K562 (cell line): ENCODE results near the gene UROS. TPM values are rescaled to one million over a fixed set of nuclear protein-coding genes. Genes with fewer than 3 reads are reported as not detected.
A peak's percentile ranks its signal among the peaks of the same experiment; 100 is the strongest.

Source experiments
- ATAC-seq: fragments of 200-7000 bp; cut with Tn5 transposase; 3 replicates; pipeline ENCODE4 v1.9.1; 2020; ENCODE audit warnings: moderate library complexity
- Bru-seq: library from RNA; stranded (reverse); fragments of 400-500 nt; gene quantifications from one replicate; lab custom pipeline; 2021; lab: Mats Ljungman, UMichigan
- BruChase-seq, 2 experiments: library from RNA; stranded (reverse); fragments of 400-500 nt; gene quantifications; one replicate each; lab custom pipeline; 2021; lab: Mats Ljungman, UMichigan
- BruUV-seq: library from RNA; stranded (reverse); fragments of 400-500 nt; replicated peaks from 2 replicates; lab custom pipeline; 2021; lab: Mats Ljungman, UMichigan
- CTCF ChIA-PET: fragments of 300-600 bp; formaldehyde crosslinking; extraction: SDS; loops from one replicate; lab custom pipeline; 2021; ENCODE audit warnings: low intra/inter-chr PET ratio; lab: Yijun Ruan, JAX
- POLR2A ChIA-PET: fragments of 300-600, 350-650 bp; sonication (Branson Sonifier 250); formaldehyde crosslinking; extraction: SDS; loops from one replicate; lab custom pipeline; 2021; ENCODE audit warnings: antibody characterized with exemption, inconsistent platforms; lab: Yijun Ruan, JAX
- DNase-seq, 4 experiments: peaks; one replicate each; pipeline versions ENCODE4 v3.0.0 to v3.0.0-alpha.2; 2011 to 2018; ENCODE audit warnings: low spot score in 3 of 4, mixed read lengths in 3 of 4; ENCODE audit errors: extremely low read depth in 1 of 4
- FAIRE-seq: peaks from 2 replicates; lab custom pipeline; 2011; peaks lifted over from hg19 to GRCh38; lab: Jason Lieb, UNC
- H2AFZ ChIP-seq: 2 replicates; pipeline ENCODE4 v1.6.0; 2011; ENCODE audit warnings: low read depth, low read length, control low read depth, inconsistent platforms
- H3K27ac ChIP-seq: fragments of 200-600 bp; 3 replicates; pipeline ENCODE4 v1.8.0; 2011; ENCODE audit warnings: low read depth, mild to moderate bottlenecking, control low read depth, inconsistent platforms, low read length, moderate library complexity, mixed read lengths; ENCODE audit errors: extremely low read depth
- H3K27me3 ChIP-seq, 2 experiments: fragments of 300-600 bp in 1 of 2; 2 replicates in 1 of 2; 3 replicates in 1 of 2; pipeline versions ENCODE4 v1.6.0 to v1.8.0; 2011; ENCODE audit warnings: inconsistent platforms in 2 of 2, low read length in 2 of 2, mild to moderate bottlenecking in 1 of 2, mixed read lengths in 1 of 2, moderate library complexity in 1 of 2; ENCODE audit not compliant: control insufficient read depth in 2 of 2, insufficient read depth in 2 of 2
- H3K36me3 ChIP-seq: fragments of 300-600 bp; 3 replicates; pipeline ENCODE4 v1.8.0; 2011; ENCODE audit warnings: mild to moderate bottlenecking, low read length, inconsistent platforms; ENCODE audit not compliant: control insufficient read depth, insufficient read depth
- H3K4me1 ChIP-seq, 2 experiments: fragments of 200-600 bp in 1 of 2; replicated peaks in 1 of 2; 2 replicates in 1 of 2; 3 replicates in 1 of 2; pipeline versions ENCODE4 v1.5.1 to v1.8.0; 2011; ENCODE audit warnings: inconsistent platforms in 2 of 2, low read length in 2 of 2, mild to moderate bottlenecking in 1 of 2, mixed read lengths in 1 of 2, moderate library complexity in 1 of 2; ENCODE audit not compliant: control insufficient read depth in 2 of 2, insufficient read depth in 2 of 2
- H3K4me2 ChIP-seq: 2 replicates; pipeline ENCODE4 v1.6.1; 2011; ENCODE audit warnings: low read length, control low read depth, inconsistent platforms, mixed read lengths; ENCODE audit not compliant: insufficient read depth
- H3K4me3 ChIP-seq: fragments of 200-600 bp; sonication (generic), shearing (Covaris generic); 2 replicates; pipeline ENCODE4 v1.5.1; 2016; ENCODE audit warnings: control low read depth, inconsistent platforms
- H3K79me2 ChIP-seq: fragments of 200-600 bp; 3 replicates; pipeline ENCODE4 v1.8.0; 2011; ENCODE audit warnings: low read length, inconsistent platforms; ENCODE audit not compliant: control insufficient read depth, insufficient read depth
- H3K9ac ChIP-seq, 2 experiments: 2 replicates each; pipeline versions ENCODE4 v1.6.0 to v1.6.1; 2011; ENCODE audit warnings: low read depth in 2 of 2, low read length in 2 of 2, control low read depth in 1 of 2, inconsistent platforms in 1 of 2, mild to moderate bottlenecking in 1 of 2, mixed read lengths in 1 of 2; ENCODE audit not compliant: insufficient read depth in 1 of 2
- H3K9me1 ChIP-seq: one replicate; pipeline ENCODE4 v1.6.0; 2011; ENCODE audit warnings: inconsistent platforms, mild to moderate bottlenecking, low read length, moderate library complexity; ENCODE audit not compliant: control insufficient read depth, insufficient read depth
- H3K9me3 ChIP-seq: replicated peaks from 2 replicates; pipeline ENCODE4 v1.5.1; 2011; ENCODE audit warnings: low read depth, low read length, inconsistent platforms; ENCODE audit not compliant: control insufficient read depth, insufficient read depth
- H4K20me1 ChIP-seq: replicated peaks from 2 replicates; pipeline ENCODE4 v1.6.1; 2011; ENCODE audit warnings: low read length, inconsistent platforms, mixed read lengths; ENCODE audit not compliant: control insufficient read depth, insufficient read depth
- ARID1B ChIP-seq: fragments of 450-650 bp; IDR thresholded peaks from 2 replicates; pipeline ENCODE4 v1.6.1; 2016; ENCODE audit warnings: antibody characterized with exemption, mild to moderate bottlenecking, inconsistent platforms
- ATF7 ChIP-seq: fragments of 450-650 bp; IDR thresholded peaks from 2 replicates; pipeline ENCODE4 v1.7.1; 2014; ENCODE audit warnings: mild to moderate bottlenecking, moderate library complexity
- BRCA1 ChIP-seq, 2 experiments: fragments of 450-650 bp in 1 of 2; sonication (generic) in 1 of 2; formaldehyde crosslinking in 1 of 2; IDR thresholded peaks; 2 replicates each; pipeline versions ENCODE4 v1.5.0 to v1.6.1; 2017 to 2020; ENCODE audit warnings: mild to moderate bottlenecking in 1 of 2, missing genetic modification reagents in 1 of 2
- CBFA2T3 ChIP-seq: fragments of 450-650 bp; IDR thresholded peaks from 2 replicates; pipeline ENCODE4 v1.6.1; 2017
- CSDE1 ChIP-seq, 2 experiments: fragments of 450-650 bp; IDR thresholded peaks; 2 replicates each; pipeline ENCODE4 v1.6.1; 2016; ENCODE audit warnings: mild to moderate bottlenecking in 1 of 2
- CTBP1 ChIP-seq: fragments of 450-650 bp; IDR thresholded peaks from 2 replicates; pipeline ENCODE4 v1.6.1; 2016; ENCODE audit warnings: borderline replicate concordance
- DIDO1 ChIP-seq: fragments of 450-650 bp; IDR thresholded peaks from 2 replicates; pipeline ENCODE4 v1.6.1; 2016; ENCODE audit warnings: low read depth, missing biosample characterization, missing genetic modification characterization
- PHB2 ChIP-seq: fragments of 450-650 bp; IDR thresholded peaks from 2 replicates; pipeline ENCODE4 v1.6.1; 2017; ENCODE audit warnings: low read depth
- PHF8 ChIP-seq: fragments of 200-600 bp; sonication (generic); IDR thresholded peaks from 2 replicates; pipeline ENCODE4 v1.6.1; 2012; ENCODE audit warnings: mixed run types, mild to moderate bottlenecking, inconsistent platforms, low read length, moderate library complexity, borderline replicate concordance
- SIRT6 ChIP-seq: IDR thresholded peaks from one replicate; pipeline ENCODE4 v1.6.1; 2012; ENCODE audit warnings: low read depth, mild to moderate bottlenecking, control low read depth, inconsistent platforms, low read length, moderate library complexity
- SMARCC2 ChIP-seq: fragments of 450-650 bp; IDR thresholded peaks from 2 replicates; pipeline ENCODE4 v1.6.1; 2017; ENCODE audit warnings: antibody characterized with exemption, moderate library complexity, mild to moderate bottlenecking, low read depth
- TOE1 ChIP-seq, 2 experiments: fragments of 450-650 bp in 1 of 2; sonication (generic) in 1 of 2; formaldehyde crosslinking in 1 of 2; IDR thresholded peaks; 2 replicates each; pipeline versions ENCODE4 v1.7.1 to v1.8.0; 2016 to 2022; ENCODE audit warnings: borderline replicate concordance in 2 of 2, mild to moderate bottlenecking in 2 of 2, antibody characterized with exemption in 1 of 2, inconsistent platforms in 1 of 2, low read depth in 1 of 2, missing genetic modification reagents in 1 of 2, moderate library complexity in 1 of 2
- ZFX ChIP-seq: sonication (generic); formaldehyde crosslinking; IDR thresholded peaks from 2 replicates; pipeline ENCODE4 v1.8.0; 2022; ENCODE audit warnings: mild to moderate bottlenecking, missing genetic modification reagents, moderate library complexity
- ZNF184 ChIP-seq: sonication (generic); formaldehyde crosslinking; IDR thresholded peaks from 2 replicates; pipeline ENCODE4 v1.5.0; 2020; ENCODE audit warnings: missing genetic modification reagents
- WGBS: fragments of 100-300 bp; shearing (Covaris generic); methylation state at CpG from one replicate; pipeline ENCODE4 v1.1.6; 2016; ENCODE audit warnings: low coverage, mixed read lengths; ENCODE audit not compliant: insufficient coverage; ENCODE audit errors: missing lambda C conversion rate; 5-methylcytosine and 5-hydroxymethylcytosine counted together
- in situ Hi-C: fragments of 300-500 bp; cut with MboI; formaldehyde crosslinking; loops from 4 replicates; pipeline ENCODE4 v1.15.0; 2018; ENCODE audit warnings: inconsistent platforms, mixed read lengths
- intact Hi-C: fragments of 100-400 bp; cut with micrococcal nuclease; formaldehyde crosslinking; loops from 2 replicates; pipeline ENCODE4 v1.14.2; 2022
- long read RNA-seq, 3 experiments: library from polyadenylated mRNA in 2 of 3; library from RNA in 1 of 3; unstranded in 2 of 3; stranded (forward) in 1 of 3; transcript quantifications; one replicate each; pipeline ENCODE4 v2.0.0, GENCODE V29; 2019 to 2022
- polyA minus RNA-seq, 3 experiments: library from RNA; depleted of rRNA, polyadenylated mRNA; stranded (reverse); fragments of >200 nt; gene quantifications; 2 replicates each; pipeline ENCODE4 v1.2.3, GENCODE V29; 2011
- polyA plus RNA-seq, 8 experiments: library from polyadenylated mRNA; depleted of rRNA in 4 of 8; stranded (reverse) in 5 of 8; unstranded in 3 of 8; fragments of >200 nt; fragmentation: Nextera tagmentation in 2 of 8; fragmentation: Illumina TruSeq in 1 of 8; extraction: Ambion mirVana in 2 of 8; extraction: Trizol in 1 of 8; gene quantifications; 2 replicates each; pipeline versions ENCODE4 v1.2.1 to v1.2.3, GENCODE V29; 2011 to 2014; ENCODE audit warnings: inconsistent platforms in 1 of 8, missing spikeins in 1 of 8
- total RNA-seq, 7 experiments: library from RNA; depleted of rRNA in 6 of 7; stranded (reverse); fragments of >200 nt in 6 of 7; fragmentation: Illumina TruSeq in 2 of 7; extraction: Trizol in 2 of 7; gene quantifications; 2 replicates each; pipeline versions ENCODE4 v1.2.1 to v1.2.3, GENCODE V29; 2011 to 2021; ENCODE audit warnings: low replicate concordance in 1 of 7
- TF ChIP-seq, protein P1 (sequence below): fragments of 450-650 bp; formaldehyde crosslinking; IDR thresholded peaks from 2 replicates; pipeline ENCODE4 v1.4.0; 2020; ENCODE audit warnings: mild to moderate bottlenecking, moderate library complexity

UROS gene
- 96.8 and 104 TPM in 2 replicates for total RNA-seq (2011; cell fraction: chromatin; rRNA removed; ENCODE audit: low replicate concordance)
- total RNA-seq (2011; cell fraction: nucleolus; rRNA removed), result 51.7 and 55.7 TPM in 2 replicates
- 66.6 and 87.0 TPM in 2 replicates for total RNA-seq (2011; cell fraction: nucleoplasm; rRNA removed)
- 31.3 and 32.3 TPM in 2 replicates for total RNA-seq (2014; rRNA removed)
- 34.6 and 38.2 TPM in 2 replicates for total RNA-seq (2014; rRNA removed; fragmentation: Illumina TruSeq; extraction: Trizol)
- 21.5 and 22.2 TPM in 2 replicates for total RNA-seq (2015; rRNA removed; fragmentation: Illumina TruSeq; extraction: Trizol)
- total RNA-seq (2021), result 31.9 and 32.8 TPM in 2 replicates
- polyA plus RNA-seq (2011; rRNA removed), result 28.8 and 39.1 TPM in 2 replicates
- 23.8 and 43.0 TPM in 2 replicates for polyA plus RNA-seq (2011; cell fraction: cytosol; rRNA removed)
- 40.2 and 71.6 TPM in 2 replicates for polyA plus RNA-seq (2011; cell fraction: nucleus; rRNA removed)
- polyA plus RNA-seq (2012), result 19.8 and 25.4 TPM in 2 replicates
- 32.1 and 34.6 TPM in 2 replicates for polyA plus RNA-seq (2014; fragmentation: Illumina TruSeq; extraction: Trizol)
- 1 to 10 TPM; 6.4 to 9.6 TPM for polyA plus RNA-seq (2014; fragmentation: Nextera tagmentation; extraction: Ambion mirVana)
- polyA plus RNA-seq (2014; rRNA removed), result 32.8 and 34.5 TPM in 2 replicates
- 27.2 and 36.0 TPM in 2 replicates for polyA minus RNA-seq (2011; rRNA and poly(A)+ RNA removed)
- polyA minus RNA-seq (2011; cell fraction: cytosol; rRNA and poly(A)+ RNA removed), result 12.6 and 14.4 TPM in 2 replicates
- 29.9 and 31.3 TPM in 2 replicates for polyA minus RNA-seq (2011; cell fraction: nucleus; rRNA and poly(A)+ RNA removed)
- Bru-seq, nascent RNA, result percentile 65 among the genes with signal in this experiment
- BruChase-seq, experiment 1, labeled RNA remaining after a 2-hour chase, result percentile 68 among the genes with signal in this experiment
- BruChase-seq, experiment 2, labeled RNA remaining after a 6-hour chase, result percentile 69 among the genes with signal in this experiment
- long read RNA-seq, experiment 1, transcript UROS-203 (9 exons, 1,216 nt), result major isoform, 21 of 91 reads
- long read RNA-seq, experiment 1, transcript UROS-204 (10 exons, 1,342 nt), result minor isoform, 18 of 91 reads
- long read RNA-seq, experiment 1, partial matches to known transcripts, result 7 of 91 reads
- long read RNA-seq, experiment 1, other reads (novel, unspliced or antisense), result 41 of 91 reads
- long read RNA-seq, experiment 2, partial matches to known transcripts, result 19 of 66 reads
- long read RNA-seq, experiment 2, other reads (novel, unspliced or antisense), result 46 of 66 reads
- long read RNA-seq, experiment 3, transcript UROS-204 (10 exons, 1,342 nt), result minor isoform, 12 of 50 reads
- long read RNA-seq, experiment 3, transcript UROS-203 (9 exons, 1,216 nt), result major isoform, 17 of 50 reads
- long read RNA-seq, experiment 3, partial matches to known transcripts, result 4 of 50 reads
- long read RNA-seq, experiment 3, other reads (novel, unspliced or antisense), result 16 of 50 reads

DNA sequence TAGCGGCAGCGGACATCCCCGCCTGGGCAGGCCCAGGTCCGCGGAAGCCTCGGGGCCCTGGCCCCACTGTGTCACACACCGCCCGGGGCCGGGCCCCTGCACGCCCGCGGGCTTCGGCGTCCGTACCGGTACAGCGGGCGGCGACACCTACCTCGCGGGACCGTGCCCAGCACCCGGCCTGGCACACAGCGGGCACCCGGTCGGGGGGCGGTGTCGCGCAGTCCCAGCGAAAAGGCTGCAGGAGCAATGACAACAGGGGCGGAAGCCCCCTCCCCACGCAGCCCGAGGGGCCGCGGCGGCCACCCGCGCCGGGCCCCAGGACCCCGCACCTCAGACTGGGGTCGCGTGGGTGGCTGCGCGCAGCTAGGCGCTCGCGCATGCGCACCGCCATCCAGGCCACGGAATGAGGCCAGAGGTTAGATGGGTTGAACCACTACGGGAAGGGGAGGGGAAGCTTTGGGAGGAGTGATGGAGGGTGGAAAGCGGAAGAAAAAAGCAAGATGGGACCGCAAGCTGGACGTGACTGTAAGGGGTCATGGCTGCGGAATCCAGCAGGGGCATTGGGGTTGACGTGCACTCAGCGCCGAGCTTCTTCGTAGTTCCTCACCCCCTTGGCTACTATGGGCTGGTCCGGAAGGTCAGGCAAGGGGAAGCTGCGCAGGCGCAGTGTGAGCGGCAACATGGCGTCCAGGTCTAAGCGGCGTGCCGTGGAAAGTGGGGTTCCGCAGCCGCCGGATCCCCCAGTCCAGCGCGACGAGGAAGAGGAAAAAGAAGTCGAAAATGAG lies at the start of gene UROS, which contains the start of gene BCCIP:
Gene UROS, minus strand, starts transcription at position 381 of the 785 bp plus-strand sequence. CDS start 6,759 bp downstream, outside the sequence.
Gene BCCIP, plus strand, starts transcription at position 669 of the 785 bp plus-strand sequence. Its CDS starts 12 bp downstream, at position 681.
- H2AFZ ChIP-seq, result peak within 1 kb of the TSS; percentile 99
- ChIA-PET POLR2A (interaction anchor here (0.5 kb wide), 1 partner anchor 32 kb away, joined by 3 read pairs; no protein-coding TSS in a partner anchor), CTCF (no interaction called here)
- DNase-seq, result peak; percentile 86 to 92 (median 90)
- no peaks in the 10 kb centered on the region for H3K9me3 ChIP-seq
- 2% methylated on average over 24 of the region's 74 CpGs for WGBS
- peaks cover 80% of the 10 kb centered on the region for H3K79me2 ChIP-seq
- peak within 1 kb of the TSS; percentile 84 for H3K4me3 ChIP-seq
- H3K27ac ChIP-seq, result peak within 1 kb of the TSS; percentile 100
- peaks cover 41% of the 10 kb centered on the region for H3K36me3 ChIP-seq
- no TSS peak for BruUV-seq
- peak within 1 kb of the TSS; percentile 72 for H3K4me2 ChIP-seq
- intact Hi-C loops, result no loop called here
- H3K27me3 ChIP-seq, result no peaks in the 10 kb centered on the region
- peaks cover 11 to 33% of the 10 kb centered on the region in 2 experiments; a peak in 4 of 5 replicates for H3K4me1 ChIP-seq
- H3K9ac ChIP-seq, result peak within 1 kb of the TSS; percentile 95 to 98
- in situ Hi-C loops, result no loop called here
- no peaks in the 10 kb centered on the region for H3K9me1 ChIP-seq
- no peak for FAIRE-seq
- ATAC-seq, result peak; percentile 73
- no peaks in the 10 kb centered on the region for H4K20me1 ChIP-seq
- TF ChIP-seq, protein P1, sequence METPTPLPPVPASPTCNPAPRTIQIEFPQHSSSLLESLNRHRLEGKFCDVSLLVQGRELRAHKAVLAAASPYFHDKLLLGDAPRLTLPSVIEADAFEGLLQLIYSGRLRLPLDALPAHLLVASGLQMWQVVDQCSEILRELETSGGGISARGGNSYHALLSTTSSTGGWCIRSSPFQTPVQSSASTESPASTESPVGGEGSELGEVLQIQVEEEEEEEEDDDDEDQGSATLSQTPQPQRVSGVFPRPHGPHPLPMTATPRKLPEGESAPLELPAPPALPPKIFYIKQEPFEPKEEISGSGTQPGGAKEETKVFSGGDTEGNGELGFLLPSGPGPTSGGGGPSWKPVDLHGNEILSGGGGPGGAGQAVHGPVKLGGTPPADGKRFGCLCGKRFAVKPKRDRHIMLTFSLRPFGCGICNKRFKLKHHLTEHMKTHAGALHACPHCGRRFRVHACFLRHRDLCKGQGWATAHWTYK, result peak; percentile 95
- TF ChIP-seq BRCA1 (IDR thresholded peaks at IDR 0.05) (no peak), BRCA1 (CRISPR knock-in tag; IDR thresholded peaks at IDR 0.05) (no peak), CSDE1 (IDR thresholded peaks at IDR 0.05) (no peak), ATF7 (peak; percentile 100), SIRT6 (no peak), DIDO1 (peak; percentile 51; the same call in 1 of the 2 replicates), CTBP1 (peak; percentile 73), CBFA2T3 (peak; percentile 24; the same call in 1 of the 2 replicates), ZNF184 (CRISPR knock-in tag) (no peak), SMARCC2 (no peak), ARID1B (peak; percentile 52; the same call in 1 of the 2 replicates), PHF8 (peak; percentile 85; the same call in 1 of the 2 replicates), PHB2 (peak; percentile 23; the same call in 1 of the 2 replicates), TOE1 (IDR thresholded peaks at IDR 0.05; ENCODE audit: borderline replicate concordance) (peak; percentile 98), TOE1 (CRISPR knock-in tag; IDR thresholded peaks at IDR 0.05; ENCODE audit: borderline replicate concordance, low read depth) (no peak), ZFX (CRISPR knock-in tag) (peak; percentile 84)
